ENCODE results near the gene KLF11.

Gene KLF11

GRCh38 chr2:10043906-10044601 lies 704 bp downstream of the KLF11 start:
- DNase-seq, result peak; percentile 98

- DNase-seq, result no peak
These were observed 2.4 kb downstream of the KLF11 start for GRCh38 chr2:10045561-10046355.

- DNase-seq, result no peak
These were observed 3.6 kb downstream of the KLF11 start for GRCh38 chr2:10046931-10047330.

- no peak for DNase-seq
These were observed 4.5 kb downstream of the KLF11 start for GRCh38 chr2:10047616-10048500.

- peak; percentile 24 to 67 (median 36) for DNase-seq
These were observed 5.3 kb downstream of the KLF11 start for GRCh38 chr2:10048501-10049171.

- no peak for DNase-seq
These were observed 8.9 kb downstream of the KLF11 start for GRCh38 chr2:10052216-10052615.

- no peak for DNase-seq
These were observed 10.0 kb downstream of the KLF11 start for GRCh38 chr2:10053351-10053750.

- no peak for DNase-seq
These were observed 11.1 kb downstream of the KLF11 start for GRCh38 chr2:10054424-10054823.

GRCh38 chr2:10054976-10055375 lies 11.6 kb downstream of the KLF11 start:
- no peak for DNase-seq

- DNase-seq, result no peak
These were observed 13.1 kb downstream of the KLF11 start for GRCh38 chr2:10056439-10056838.

GRCh38 chr2:10057231-10058107 lies 14.1 kb downstream of the KLF11 start:
- DNase-seq, result no peak

GRCh38 chr2:10058251-10059015 lies 15.1 kb downstream of the KLF11 start:
- no peak for DNase-seq

- no peak for DNase-seq
These were observed 15.6 kb downstream of the KLF11 start for GRCh38 chr2:10059016-10059351.

- DNase-seq, result peak in 1 of 3 experiments; percentile 67
These were observed 16.4 kb downstream of the KLF11 start for GRCh38 chr2:10059552-10060335.

GRCh38 chr2:10061221-10061925 lies 18.0 kb downstream of the KLF11 start:
- no peak for DNase-seq

- DNase-seq, result no peak
These were observed 19.6 kb downstream of the KLF11 start for GRCh38 chr2:10062931-10063365.

- no peak for DNase-seq
These were observed 20.2 kb downstream of the KLF11 start for GRCh38 chr2:10063566-10063965.

- no peak for DNase-seq
These were observed 21.8 kb downstream of the KLF11 start for GRCh38 chr2:10064932-10065772.

- DNase-seq, result no peak
These were observed 22.4 kb downstream of the KLF11 start for GRCh38 chr2:10065773-10066055.
